HG02588 (cell line): ENCODE results near the gene CFAP54.
"Not testable (repeated sequence)": the region's sequence is repeated elsewhere in the genome, so short reads cannot be mapped to it uniquely, and the experiment has no call there.

Experiments
- ATAC-seq: cut with Tn5 transposase; IDR thresholded peaks from one replicate; pipeline ENCODE4 v1.9.1; 2021; ENCODE audit warnings: mild to moderate bottlenecking, moderate library complexity; ENCODE audit not compliant: unreplicated experiment

The CFAP54 gene

DNA sequence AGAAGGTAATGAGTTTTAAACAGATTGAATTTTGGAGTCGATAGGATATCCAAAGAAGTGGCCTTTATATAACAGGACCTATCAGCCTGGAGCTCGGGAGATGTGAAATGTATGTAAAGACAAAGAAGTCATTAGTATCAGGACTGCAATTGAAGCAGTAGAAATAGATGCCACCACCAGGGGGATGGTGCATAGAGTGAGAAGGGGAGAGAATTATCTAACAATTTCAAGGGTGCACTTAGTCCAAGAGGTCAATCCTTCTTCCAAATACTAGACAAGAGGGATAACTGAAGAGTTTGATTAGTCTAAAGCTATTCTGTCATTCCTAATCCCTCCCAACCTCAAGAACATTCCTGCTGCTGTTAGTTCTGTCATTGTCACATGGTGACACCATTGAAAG, 127.8 kb downstream of the CFAP54 start:
- no peak for ATAC-seq

DNA sequence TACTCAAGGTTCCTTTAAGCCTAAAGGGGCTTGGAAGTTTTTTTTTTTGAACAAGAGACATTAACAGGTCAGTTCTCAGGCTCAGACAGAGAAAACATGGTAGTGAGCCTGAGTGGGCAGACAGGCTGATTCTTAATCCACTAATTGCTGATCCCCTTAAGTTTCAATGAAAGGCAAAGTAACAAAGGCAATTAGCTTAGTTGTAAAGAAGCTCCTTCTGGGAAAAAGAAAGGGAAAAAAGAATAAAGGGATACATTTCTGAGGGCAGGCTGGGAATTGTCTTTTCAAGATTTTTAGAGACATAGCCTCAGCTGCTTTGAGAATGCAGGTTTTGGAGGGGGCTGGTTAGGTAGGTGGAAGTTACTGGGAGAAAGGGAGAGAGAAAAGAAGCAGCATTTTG, 133.8 kb downstream of the CFAP54 start:
- no peak for ATAC-seq

DNA sequence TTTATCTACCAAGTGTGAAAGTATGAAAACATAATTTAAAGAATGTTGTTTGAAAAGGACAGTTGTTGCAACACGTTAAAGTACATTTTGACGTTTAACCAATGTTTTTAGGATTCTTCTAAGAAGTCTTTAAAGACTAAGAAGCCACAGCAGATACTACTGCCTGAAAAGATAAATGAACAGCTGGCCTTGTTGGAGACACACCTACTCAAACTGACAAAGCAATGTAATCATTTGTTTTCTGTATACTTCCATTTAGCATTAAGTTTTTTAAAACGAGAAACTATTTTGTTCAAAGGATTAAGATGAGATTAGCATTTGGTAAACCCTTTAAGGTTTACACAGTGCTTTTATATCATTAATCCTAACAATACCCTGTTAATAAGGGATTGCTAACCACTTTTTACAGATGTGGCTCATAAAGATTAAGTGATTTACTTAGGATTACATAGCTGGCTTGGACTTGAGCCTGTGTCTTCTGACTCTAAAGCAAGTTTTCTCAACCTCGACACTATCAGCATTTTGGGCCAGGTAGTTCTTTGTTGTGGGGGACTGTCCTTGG, 134.4 kb downstream of the CFAP54 start:
- no peak for ATAC-seq

DNA sequence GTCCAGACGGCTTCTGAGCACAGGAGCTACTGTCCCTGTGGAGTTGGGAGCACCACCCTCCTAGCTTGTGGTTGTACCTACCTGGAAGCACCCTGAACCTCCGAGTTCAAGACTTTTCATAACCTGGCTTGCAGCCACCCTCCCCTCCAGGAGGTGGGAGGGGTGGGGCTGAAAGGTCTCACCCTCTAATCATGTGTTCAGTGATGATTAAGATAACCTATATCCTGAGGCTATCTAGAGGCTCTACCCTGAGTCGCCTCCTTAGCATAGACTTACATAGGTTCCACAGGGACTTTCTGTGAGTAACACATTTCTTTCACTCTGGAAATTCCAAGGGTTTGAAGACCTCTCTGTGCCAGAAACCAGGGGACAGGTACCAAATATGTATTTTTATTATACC, 146.5 kb downstream of the CFAP54 start:
- ATAC-seq, result no peak

DNA sequence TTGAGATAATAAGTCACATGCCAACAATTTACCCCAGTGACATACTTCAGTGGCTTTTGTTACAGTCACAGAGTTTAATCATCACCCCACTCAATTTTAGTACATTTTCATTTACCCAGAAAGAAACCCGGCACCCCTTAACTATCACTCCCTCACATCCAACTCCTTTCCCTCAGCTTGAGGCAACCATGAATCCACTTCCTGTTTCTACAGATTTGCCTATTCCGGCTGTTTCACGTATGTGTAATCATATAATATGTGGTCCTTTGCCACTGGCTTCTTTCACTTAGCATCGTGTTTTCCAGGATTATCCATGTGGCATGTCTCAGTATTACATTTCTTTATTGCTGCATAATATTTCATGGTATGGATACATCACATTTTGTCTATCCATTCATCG, 147.5 kb downstream of the CFAP54 start:
- ATAC-seq, result no peak

DNA sequence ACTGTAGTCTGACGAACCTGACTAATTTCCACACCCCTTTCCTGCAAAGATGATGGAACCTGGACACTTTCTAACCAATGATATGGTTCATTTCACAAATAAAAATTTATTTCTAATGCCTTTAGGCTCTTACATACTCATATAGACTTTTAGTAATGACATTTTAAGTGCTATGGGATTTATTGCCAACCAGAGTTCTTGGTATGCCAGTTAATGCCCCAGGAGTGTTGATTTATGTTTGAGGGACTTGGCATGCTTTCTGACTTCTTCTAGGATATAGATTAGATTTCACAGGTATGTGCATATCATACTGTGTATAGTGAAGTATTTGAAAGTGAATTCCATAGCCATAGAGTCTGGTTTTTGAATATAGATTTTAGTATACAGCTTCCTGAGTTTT, 159.5 kb downstream of the CFAP54 start:
- no peak for ATAC-seq

DNA sequence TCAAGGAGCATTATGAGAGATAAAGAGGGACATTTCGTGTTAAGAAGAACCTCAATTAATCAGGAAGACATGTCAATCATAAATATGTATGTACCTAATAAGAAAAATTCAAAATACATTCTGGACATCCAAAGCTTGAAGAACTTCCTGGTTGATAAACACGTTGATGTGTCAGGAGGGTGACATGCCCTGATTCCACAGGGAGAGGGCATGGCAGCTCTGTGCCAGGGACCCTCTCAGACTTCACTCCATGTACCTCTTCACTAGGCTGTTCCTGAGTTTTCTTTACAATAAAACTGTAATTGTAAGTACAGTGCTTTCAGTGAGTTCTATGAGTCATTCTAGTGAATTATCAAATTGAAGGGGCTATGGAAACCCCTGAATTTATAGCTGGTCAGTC, 163.5 kb downstream of the CFAP54 start:
- ATAC-seq, result no peak

DNA sequence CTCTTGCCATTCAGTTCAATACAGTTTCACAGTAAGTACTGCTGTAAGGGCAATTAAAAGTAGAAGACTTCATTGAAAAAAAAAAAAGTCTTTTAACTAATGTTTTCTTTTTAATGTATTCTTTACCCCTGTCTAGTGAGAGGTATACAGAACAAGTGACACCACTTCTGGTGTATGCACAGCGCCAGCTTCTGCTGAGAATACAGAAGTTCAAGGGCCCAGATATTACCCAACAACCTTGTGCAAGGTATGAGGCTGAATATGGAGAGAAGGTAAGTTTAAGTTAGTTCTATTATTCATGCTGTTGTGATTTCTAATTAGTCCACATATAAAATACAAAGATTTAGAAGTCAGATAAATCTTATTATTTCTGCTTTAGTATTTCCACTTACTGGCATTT, 168.7 kb downstream of the CFAP54 start:
- no peak for ATAC-seq

DNA sequence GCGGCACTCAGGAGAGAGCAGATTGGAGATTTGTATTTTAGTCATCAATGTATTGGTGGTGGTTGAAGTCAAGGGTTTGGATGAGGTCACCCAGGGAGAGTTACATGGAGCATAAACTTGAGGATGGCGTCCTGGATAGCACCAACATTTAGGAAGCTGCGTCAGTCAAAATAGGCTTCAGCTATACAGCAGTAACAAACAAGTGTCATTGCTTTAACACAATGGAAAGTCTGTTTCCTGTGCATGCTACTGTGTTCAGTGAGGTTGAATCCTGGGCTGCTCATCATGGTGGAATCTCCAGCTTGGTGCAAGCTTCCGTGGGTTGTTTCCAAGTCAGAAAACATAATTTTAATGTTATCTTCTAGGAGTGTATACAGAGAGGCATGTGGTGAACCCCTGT, 180.4 kb downstream of the CFAP54 start:
- no peak for ATAC-seq

DNA sequence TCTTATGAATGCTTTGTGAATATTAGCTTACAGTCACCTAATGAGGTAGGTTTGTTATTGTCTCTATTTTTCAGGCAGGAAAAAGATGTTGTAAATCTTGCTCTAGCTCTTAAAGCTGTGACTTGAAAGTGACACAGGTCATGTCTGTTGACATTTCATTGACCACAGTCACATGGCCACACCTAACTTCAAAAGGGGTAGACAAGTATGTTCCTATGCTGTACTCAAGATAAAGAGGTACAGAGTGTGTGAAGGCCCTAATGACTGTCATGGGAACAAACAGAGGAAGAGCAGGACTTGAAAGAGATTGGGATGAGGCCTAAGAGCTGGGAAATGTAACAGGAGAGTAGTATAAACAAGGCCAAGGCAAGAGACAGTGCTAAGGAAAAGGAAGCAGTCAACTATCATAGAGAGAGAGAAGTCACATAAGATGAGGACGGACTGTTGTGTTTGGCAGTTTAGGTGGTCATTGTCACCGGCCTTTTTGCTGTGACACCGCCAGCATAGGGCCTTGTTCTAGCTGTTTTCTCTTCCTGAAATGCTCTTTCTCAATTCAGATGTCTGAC, 181.0 kb downstream of the CFAP54 start:
- ATAC-seq, result no peak

DNA sequence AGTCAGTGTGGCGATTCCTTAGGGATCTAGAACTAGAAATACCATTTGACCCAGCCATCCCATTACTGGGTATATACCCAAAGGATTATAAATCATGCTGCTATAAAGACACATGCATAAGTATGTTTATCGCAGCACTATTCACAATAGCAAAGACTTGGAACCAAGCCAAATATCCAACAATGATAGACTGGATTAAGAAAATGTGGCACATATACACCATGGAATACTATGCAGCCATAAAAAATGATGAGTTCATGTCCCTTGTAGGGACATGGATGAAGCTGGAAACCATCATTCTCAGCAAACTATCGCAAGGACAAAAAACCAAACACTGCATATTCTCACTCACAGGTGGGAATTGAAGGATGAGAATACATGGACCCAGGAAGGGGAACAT, 186.1 kb downstream of the CFAP54 start:
- ATAC-seq, result not testable (repeated sequence)

DNA sequence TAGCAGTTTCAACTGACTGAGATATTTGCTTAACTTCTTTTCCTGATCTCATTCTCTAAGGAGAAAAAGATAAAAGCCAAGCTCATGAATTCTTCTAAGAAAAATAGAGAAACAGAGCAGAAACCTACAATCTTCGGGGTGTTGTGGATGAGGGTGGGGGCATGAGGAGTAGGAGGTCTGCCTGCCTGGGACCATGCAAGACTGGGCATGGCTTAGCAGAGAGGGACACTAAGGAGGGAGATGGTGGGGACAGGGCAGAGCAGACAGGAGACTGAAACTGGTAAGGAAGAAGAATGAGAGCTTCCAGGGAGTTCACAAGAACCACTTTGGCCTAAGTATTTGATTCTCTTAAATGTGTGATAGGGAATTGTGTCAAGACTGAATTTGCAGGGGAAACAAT, 188.0 kb downstream of the CFAP54 start:
- ATAC-seq, result no peak

DNA sequence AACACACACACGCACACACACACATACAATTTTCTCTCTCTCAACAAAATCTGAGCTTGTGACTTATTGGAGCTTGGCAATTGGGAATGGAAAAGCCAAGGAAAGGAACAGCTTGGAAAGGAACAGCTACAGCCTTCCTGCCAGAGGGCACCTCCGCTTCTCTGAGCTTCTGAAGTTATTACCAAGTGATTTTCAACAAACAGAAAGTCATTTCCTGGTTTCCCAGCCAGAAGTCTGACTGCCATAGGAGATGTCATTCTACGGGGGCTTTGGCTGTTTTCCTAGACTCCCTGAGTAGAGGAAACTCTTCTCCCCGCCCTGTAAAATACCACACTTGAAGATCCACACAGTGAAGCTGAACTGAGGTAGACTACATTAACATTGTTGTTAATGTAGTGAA, 198.3 kb downstream of the CFAP54 start:
- no peak for ATAC-seq

DNA sequence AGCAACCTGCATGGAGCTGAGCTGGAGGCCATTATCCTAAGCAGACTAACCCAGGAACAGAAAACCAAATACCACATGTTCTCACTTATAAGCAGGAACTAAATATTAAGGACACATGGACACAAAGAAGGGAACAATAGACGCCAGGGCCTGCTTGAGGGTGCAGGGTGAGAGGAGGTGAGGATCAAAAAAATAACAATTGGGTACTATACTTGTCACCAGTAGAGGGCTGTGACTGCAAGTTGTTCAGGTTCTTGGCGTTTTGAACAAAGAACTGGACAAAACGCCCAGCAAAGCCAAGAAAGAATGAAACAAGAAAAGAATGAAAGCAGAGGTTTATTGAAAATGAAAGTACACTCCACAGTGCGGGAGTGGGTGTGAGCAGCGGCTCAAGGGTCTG, 209.1 kb downstream of the CFAP54 start:
- ATAC-seq, result no peak

DNA sequence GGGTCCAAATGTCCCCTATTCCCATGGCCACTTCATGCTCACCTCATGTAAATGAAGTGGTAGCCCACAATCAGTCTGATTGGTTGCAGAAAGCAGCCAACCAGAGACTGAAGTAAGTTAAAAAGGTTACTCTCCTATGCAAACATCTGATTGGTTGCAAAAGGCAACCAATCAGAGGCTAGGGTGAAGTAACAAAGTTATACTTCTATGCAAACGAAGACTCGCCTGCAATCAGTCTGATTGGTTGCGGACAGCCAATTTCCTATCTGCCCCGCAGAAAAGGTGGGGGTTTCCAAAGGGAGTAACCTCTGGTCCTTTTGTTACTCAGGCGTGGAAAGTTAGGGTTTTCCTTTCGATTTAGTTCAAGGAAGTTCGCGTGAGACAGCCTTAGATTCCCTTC, 209.6 kb downstream of the CFAP54 start:
- no peak for ATAC-seq

DNA sequence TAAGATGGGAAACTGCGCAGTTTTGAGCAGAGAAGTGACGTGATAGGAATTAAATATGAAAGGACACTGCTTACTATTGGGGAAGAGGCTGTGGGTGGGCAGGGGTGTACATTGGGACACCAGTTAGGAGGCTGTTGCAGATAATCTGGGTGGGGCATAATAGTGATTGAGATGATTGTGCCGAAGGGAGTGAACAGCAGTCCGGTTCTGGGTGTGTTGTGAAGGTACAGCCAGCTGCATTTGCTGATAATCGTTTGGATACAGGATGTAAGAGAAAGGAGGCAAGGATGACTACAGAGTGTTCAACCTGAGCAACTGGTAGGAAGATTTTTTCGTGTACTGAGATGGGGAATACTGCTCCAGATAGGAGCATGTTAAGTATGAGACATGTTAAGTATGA, 212.5 kb downstream of the CFAP54 start:
- no peak for ATAC-seq

DNA sequence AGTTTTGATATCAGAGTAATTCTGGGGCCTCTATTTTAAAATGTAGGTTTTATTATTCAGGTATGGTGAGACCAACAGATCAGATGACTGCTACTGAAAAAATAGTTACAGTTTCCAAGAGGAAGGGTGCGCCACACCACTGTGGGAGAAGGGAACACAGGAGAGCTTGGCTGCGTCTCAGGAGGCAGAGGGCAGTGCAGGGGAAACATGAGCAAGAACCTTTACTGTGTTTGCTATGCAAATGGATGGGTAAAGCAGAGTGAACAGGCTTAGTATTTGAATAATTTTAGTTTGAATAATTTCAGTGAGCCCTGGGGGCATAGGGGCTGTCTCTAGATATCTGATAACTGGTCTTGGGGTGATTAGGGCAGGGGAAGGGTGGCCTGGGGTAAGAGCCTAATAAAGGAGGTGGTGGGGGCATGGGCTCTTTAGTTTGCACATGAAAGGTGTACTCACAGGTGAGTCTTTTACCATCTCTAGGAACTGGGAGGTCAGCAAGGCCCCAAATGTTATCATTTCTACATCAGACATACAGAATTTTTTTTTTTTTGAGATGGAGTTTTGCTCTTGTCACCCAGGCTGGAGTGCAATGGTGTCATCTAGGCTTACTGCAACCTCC, 220.9 kb downstream of the CFAP54 start:
- no peak for ATAC-seq

DNA sequence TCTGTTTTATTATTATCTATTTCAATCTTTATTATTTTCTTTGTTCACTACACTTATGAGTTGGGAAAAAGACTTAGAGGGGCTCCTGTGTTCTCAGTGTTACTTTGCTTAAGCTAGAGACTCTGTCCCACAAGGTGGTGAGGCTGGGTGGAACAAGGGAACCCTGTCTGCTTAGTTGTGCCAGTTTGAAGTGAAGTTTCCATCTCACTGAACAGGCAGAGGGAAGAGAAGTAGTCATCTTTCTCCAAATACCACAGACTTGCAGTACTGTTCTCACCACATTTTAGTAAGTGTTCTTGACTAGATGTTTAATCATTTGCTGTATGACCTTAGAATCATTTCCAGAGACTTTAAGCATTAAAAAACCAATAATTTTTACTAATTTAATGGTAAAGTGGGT, 222.0 kb downstream of the CFAP54 start:
- ATAC-seq, result no peak

DNA sequence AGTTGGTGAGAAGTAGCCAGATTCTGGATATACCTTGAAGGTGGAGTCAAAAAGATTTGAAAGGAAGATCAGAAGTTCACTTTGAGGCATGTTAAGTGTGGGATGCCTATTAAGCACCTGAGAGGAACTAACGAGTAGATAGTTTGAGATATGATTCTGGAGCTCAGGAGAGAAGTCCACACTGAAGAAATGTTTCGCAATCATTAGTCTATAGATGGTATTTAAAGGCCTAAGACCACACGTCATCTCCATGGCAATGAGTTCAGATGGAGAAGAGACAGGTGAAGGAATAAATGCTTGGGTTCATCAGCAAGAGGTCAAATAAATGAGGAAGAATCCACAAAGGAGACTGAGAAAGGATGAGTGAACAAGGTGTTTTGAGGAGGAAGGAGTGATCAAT, 224.8 kb downstream of the CFAP54 start:
- no peak for ATAC-seq

DNA sequence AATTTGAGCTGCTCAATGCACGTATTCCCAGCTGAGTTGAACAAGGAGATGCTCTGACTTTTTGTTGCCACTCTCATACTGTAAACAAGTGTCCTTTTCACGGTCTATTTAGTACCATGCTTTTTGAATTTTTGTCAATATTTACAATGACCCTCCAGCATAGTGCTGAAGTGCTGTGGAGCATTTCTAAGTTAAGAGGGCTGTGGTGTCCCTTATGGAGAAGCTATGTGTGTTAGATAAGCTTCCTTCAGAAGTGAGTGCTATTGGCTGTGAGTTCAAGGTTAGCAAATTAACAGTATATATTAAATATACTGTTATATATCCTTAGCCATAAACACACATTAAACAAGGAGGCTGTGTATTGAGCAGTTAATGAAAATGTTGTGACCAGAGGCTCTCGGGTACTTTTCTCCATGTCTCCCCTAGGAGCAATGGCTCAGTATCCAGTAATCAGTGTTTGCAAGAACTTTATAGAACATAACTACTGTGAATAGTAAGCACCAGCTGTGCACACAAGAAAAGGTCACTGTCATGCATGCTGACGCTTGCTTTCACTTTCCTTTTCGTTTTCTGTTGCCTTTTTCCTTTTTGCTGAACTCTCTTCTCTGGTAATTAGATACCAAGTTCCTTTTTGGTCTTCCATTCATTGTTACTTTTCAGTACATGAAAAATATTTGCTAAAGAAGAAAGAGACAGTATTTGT, 230.4 kb downstream of the CFAP54 start:
- ATAC-seq, result peak; percentile 89

DNA sequence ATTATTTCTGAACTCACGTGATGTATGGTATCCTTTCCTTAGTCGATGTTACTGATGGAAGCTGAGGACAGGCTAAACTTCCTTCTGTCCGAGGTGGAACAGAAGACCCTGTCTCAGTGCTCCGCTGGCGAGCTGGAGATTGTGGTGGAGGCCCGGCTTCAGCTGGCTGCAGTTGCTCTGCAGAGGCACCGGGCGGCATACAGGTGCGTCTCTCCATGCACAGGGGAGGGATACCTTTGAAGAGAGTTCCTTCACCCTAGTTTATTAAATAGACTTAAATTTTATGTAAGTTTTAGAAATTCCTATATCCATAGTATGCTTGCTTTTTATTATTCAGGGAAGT, 231.0 kb downstream of the CFAP54 start:
- ATAC-seq, result peak; percentile 84

DNA sequence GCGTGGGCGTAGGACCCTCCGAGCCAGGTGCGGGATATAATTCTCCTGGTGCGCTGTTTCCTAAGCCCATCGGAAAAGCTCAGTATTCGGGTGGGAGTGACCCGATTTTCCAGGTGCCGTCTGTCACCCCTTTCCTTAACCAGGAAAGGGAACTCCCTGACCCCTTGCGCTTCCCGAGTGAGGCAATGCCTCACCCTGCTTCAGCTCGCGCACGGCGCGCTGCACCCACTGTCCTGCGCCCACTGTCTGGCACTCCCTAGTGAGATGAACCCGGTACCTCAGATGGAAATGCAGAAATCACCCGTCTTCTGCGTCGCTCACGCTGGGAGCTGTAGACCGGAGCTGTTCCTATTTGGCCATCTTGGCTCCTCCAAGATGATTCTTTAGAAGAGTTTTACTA, 240.1 kb downstream of the CFAP54 start:
- not testable (repeated sequence) for ATAC-seq
